Measurements from ENCODE around the gene C19orf47.

- TF ChIP-seq EZH2 (IDR thresholded peaks at IDR 0.05; ENCODE audit: low read depth) = no peak
- TF ChIP-seq CTCF (conservative IDR thresholded peaks at IDR 0.05) = no peak
Measured at GRCh38 chr19:40357640-40358039, 9.4 kb upstream of the C19orf47 start.

All from PC-9 (cell line).